Sigmoid colon (tissue), 4 donors: ENCODE measurements around the gene PDE3B.

ENCODE experiments used
- CTCF ChIP-seq, 4 experiments: fragments of 450-650 bp in 3 of 4; fragments of 200-600 bp in 1 of 4; IDR thresholded peaks; one replicate each; pipeline ENCODE4 v1.5.1; 2016 to 2019; ENCODE audit warnings: antibody characterized with exemption in 4 of 4, mild to moderate bottlenecking in 3 of 4, moderate library complexity in 2 of 4
- EP300 ChIP-seq, 4 donors: sonication (generic); formaldehyde crosslinking; IDR thresholded peaks; one replicate each; pipeline ENCODE4 v1.6.1; 2017; ENCODE audit warnings: antibody characterized with exemption in 4 of 4
- POLR2A ChIP-seq, 2 donors: fragments of 450-650 bp; IDR thresholded peaks; one replicate each; pipeline ENCODE4 v1.6.1; 2016; ENCODE audit warnings: antibody characterized with exemption in 2 of 2, mild to moderate bottlenecking in 2 of 2, moderate library complexity in 2 of 2
- POLR2AphosphoS5 ChIP-seq, 4 donors: sonication (generic); formaldehyde crosslinking; IDR thresholded peaks; one replicate each; pipeline ENCODE4 v1.6.1; 2017; ENCODE audit warnings: antibody characterized with exemption in 4 of 4

- no peak for TF ChIP-seq CTCF (IDR thresholded peaks at IDR 0.05)
- TF ChIP-seq POLR2AphosphoS5 (IDR thresholded peaks at IDR 0.05), result no peak
- no peak for TF ChIP-seq EP300 (IDR thresholded peaks at IDR 0.05)
- no peak for TF ChIP-seq POLR2A (IDR thresholded peaks at IDR 0.05)
Measured at GRCh38 chr11:14750911-14751310, 107.3 kb downstream of the PDE3B start.
